K562 (cell line): Measurements from ENCODE around the gene NFS1. TPM values are rescaled to one million over a fixed set of nuclear protein-coding genes. Genes with fewer than 3 reads are reported as not detected.

Source experiments
- CC2D1A ChIP-seq: fragments of 450-650 bp; IDR thresholded peaks from 2 replicates; pipeline ENCODE4 v1.6.1; 2017; ENCODE audit warnings: mild to moderate bottlenecking
- DLX4 ChIP-seq: fragments of 250-450 bp; sonication (Bioruptor Pico); IDR thresholded peaks from 2 replicates; pipeline ENCODE4 v1.6.1; 2021; ENCODE audit warnings: mild to moderate bottlenecking
- FOXJ2 ChIP-seq: fragments of 200-800 bp; sonication (Bioruptor generic); IDR thresholded peaks from 2 replicates; pipeline ENCODE4 v1.6.1; 2016; ENCODE audit warnings: missing genetic modification characterization, missing compliant biosample characterization
- GTF2E2 ChIP-seq: fragments of 200-800 bp; sonication (Bioruptor generic); IDR thresholded peaks from 2 replicates; pipeline ENCODE4 v1.6.1; 2016; ENCODE audit warnings: missing genetic modification characterization, missing compliant biosample characterization
- MED1 ChIP-seq: sonication (generic); formaldehyde crosslinking; IDR thresholded peaks from 2 replicates; pipeline ENCODE4 v1.8.1; 2023; ENCODE audit warnings: missing genetic modification reagents, borderline replicate concordance
- MLLT1 ChIP-seq, 2 experiments: fragments of 450-650 bp; IDR thresholded peaks; 2 replicates each; pipeline ENCODE4 v1.6.1; 2016
- NR2C2 ChIP-seq, 2 experiments: fragments of 200-800 bp in 1 of 2; sonication (Bioruptor generic) in 1 of 2; sonication (generic) in 1 of 2; formaldehyde crosslinking in 1 of 2; IDR thresholded peaks; 2 replicates each; pipeline versions ENCODE4 v1.6.1 to v1.8.0; 2016 to 2022; ENCODE audit warnings: mild to moderate bottlenecking in 1 of 2, missing compliant biosample characterization in 1 of 2, missing genetic modification characterization in 1 of 2, missing genetic modification reagents in 1 of 2
- PHB ChIP-seq: fragments of 250-450 bp; sonication (Bioruptor Pico); IDR thresholded peaks from 2 replicates; pipeline ENCODE4 v1.5.0; 2021
- SRSF9 ChIP-seq: fragments of 200-400 bp; formaldehyde crosslinking; IDR thresholded peaks from 2 replicates; pipeline ENCODE4 v1.6.1; 2017; ENCODE audit warnings: low read depth, low read length, borderline replicate concordance
- TARDBP ChIP-seq: fragments of 450-650 bp; IDR thresholded peaks from 2 replicates; pipeline ENCODE4 v1.6.1; 2016
- TEAD1 ChIP-seq, 2 experiments: fragments of 450-650 bp in 1 of 2; sonication (generic) in 1 of 2; formaldehyde crosslinking; IDR thresholded peaks; 2 replicates each; pipeline versions ENCODE4 v1.4.0 to v1.8.0; 2020 to 2022; ENCODE audit warnings: mild to moderate bottlenecking in 2 of 2, missing genetic modification reagents in 1 of 2
- ZNF407 ChIP-seq: fragments of 450-650 bp; IDR thresholded peaks from 2 replicates; pipeline ENCODE4 v1.6.1; 2016; ENCODE audit warnings: low read depth
- polyA plus RNA-seq, 8 experiments: library from polyadenylated mRNA; depleted of rRNA in 4 of 8; stranded (reverse) in 5 of 8; unstranded in 3 of 8; fragments of >200 nt; fragmentation: Nextera tagmentation in 2 of 8; fragmentation: Illumina TruSeq in 1 of 8; extraction: Ambion mirVana in 2 of 8; extraction: Trizol in 1 of 8; gene quantifications; 2 replicates each; pipeline versions ENCODE4 v1.2.1 to v1.2.3, GENCODE V29; 2011 to 2014; ENCODE audit warnings: inconsistent platforms in 1 of 8, missing spikeins in 1 of 8
- total RNA-seq, 7 experiments: library from RNA; depleted of rRNA in 6 of 7; stranded (reverse); fragments of >200 nt in 6 of 7; fragmentation: Illumina TruSeq in 2 of 7; extraction: Trizol in 2 of 7; gene quantifications; 2 replicates each; pipeline versions ENCODE4 v1.2.1 to v1.2.3, GENCODE V29; 2011 to 2021; ENCODE audit warnings: low replicate concordance in 1 of 7

Gene NFS1
- total and polyA plus RNA-seq, 9 of the 15 experiments (the other 6 are each of a cell fraction or from before 2014, with no cell fraction given) = 11.5 to 84.8 (median 47.1) TPM

GRCh38 chr20:35742741-35743523 is 43.8 kb upstream of the NFS1 start (continued):
- TF ChIP-seq NR2C2 (CRISPR knock-in tag; IDR thresholded peaks at IDR 0.05) (no peak), NR2C2 (tag; IDR thresholded peaks at IDR 0.05) (peak; percentile 20; the same call in 1 of the 2 replicates), CC2D1A (no peak), TEAD1 (CRISPR knock-in tag; IDR thresholded peaks at IDR 0.05) (peak in 1 of 2 experiments; percentile 74; a peak in 2 of 4 replicates), PHB (CRISPR knock-in tag) (no peak), MED1 (no peak), ZNF407 (no peak), MLLT1 (IDR thresholded peaks at IDR 0.05) (peak; percentile 94 to 98), SRSF9 (no peak), TARDBP (no peak; the same call in 1 of the 2 replicates), GTF2E2 (tag) (peak; percentile 32; the same call in 1 of the 2 replicates), FOXJ2 (no peak), DLX4 (CRISPR knock-in tag) (no peak)
